Bronchial epithelial cell (primary cell): Measurements from ENCODE around the gene SLA2. TPM values are rescaled to one million over a fixed set of nuclear protein-coding genes. Genes with fewer than 3 reads are reported as not detected.
"Not testable (repeated sequence)": the region's sequence is repeated elsewhere in the genome, so short reads cannot be mapped to it uniquely, and the experiment has no call there.

ENCODE experiments used
- DNase-seq: peaks from one replicate; pipeline ENCODE4 v3.0.0-alpha.2; 2010; ENCODE audit warnings: low read depth
- FAIRE-seq: peaks from 2 replicates; lab custom pipeline; 2011; peaks lifted over from hg19 to GRCh38; lab: Jason Lieb, UNC
- H3K27me3 ChIP-seq: 2 replicates; pipeline ENCODE4 v1.5.1; 2011; ENCODE audit warnings: low read length; ENCODE audit not compliant: control insufficient read depth, insufficient read depth
- H3K36me3 ChIP-seq: 2 replicates; pipeline ENCODE4 v1.5.1; 2011; ENCODE audit warnings: low read length; ENCODE audit not compliant: control insufficient read depth, insufficient read depth
- H3K4me3 ChIP-seq: 2 replicates; pipeline ENCODE4 v1.5.1; 2011; ENCODE audit warnings: mild to moderate bottlenecking, low read depth, low read length, control low read depth
- CTCF ChIP-seq: IDR thresholded peaks from 2 replicates; pipeline ENCODE4 v1.5.1; 2011; ENCODE audit warnings: mild to moderate bottlenecking, moderate library complexity, low read length, control low read depth, inconsistent platforms; ENCODE audit not compliant: insufficient read depth, severe bottlenecking
- total RNA-seq: library from RNA; depleted of rRNA; stranded (reverse); fragments of >200 nt; gene quantifications from 2 replicates; pipeline ENCODE4 v1.2.1, GENCODE V29; 2014

SLA2 gene
- total RNA-seq, 1 donor from 2014 or later, result not detected

DNA sequence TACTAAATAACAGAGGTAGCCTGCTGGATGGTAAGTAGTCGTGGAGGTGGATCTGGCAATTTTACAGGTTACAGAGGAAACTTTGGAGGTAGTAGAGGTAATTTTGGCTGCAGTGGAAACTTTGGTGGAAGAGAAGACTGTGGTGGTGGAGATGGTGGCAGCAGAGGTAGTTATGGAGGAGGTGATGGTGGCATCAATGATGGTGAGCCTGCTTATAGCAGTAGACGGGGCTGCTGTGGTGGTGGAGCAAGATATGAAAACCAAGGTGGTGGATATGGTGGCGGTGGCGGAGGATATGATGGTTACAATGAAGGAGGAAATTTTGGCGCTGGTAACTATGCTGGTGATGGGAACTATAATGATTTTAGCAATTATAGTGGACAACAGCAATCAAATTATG, 25.1 kb downstream of the SLA2 start:
- FAIRE-seq (no peak), DNase-seq (no peak)
- H3K27me3 ChIP-seq, result no peaks in the 10 kb centered on the region
- no peak overlapping the region for H3K4me3 ChIP-seq
- no peak for TF ChIP-seq CTCF
- H3K36me3 ChIP-seq, result no peaks in the 10 kb centered on the region

DNA sequence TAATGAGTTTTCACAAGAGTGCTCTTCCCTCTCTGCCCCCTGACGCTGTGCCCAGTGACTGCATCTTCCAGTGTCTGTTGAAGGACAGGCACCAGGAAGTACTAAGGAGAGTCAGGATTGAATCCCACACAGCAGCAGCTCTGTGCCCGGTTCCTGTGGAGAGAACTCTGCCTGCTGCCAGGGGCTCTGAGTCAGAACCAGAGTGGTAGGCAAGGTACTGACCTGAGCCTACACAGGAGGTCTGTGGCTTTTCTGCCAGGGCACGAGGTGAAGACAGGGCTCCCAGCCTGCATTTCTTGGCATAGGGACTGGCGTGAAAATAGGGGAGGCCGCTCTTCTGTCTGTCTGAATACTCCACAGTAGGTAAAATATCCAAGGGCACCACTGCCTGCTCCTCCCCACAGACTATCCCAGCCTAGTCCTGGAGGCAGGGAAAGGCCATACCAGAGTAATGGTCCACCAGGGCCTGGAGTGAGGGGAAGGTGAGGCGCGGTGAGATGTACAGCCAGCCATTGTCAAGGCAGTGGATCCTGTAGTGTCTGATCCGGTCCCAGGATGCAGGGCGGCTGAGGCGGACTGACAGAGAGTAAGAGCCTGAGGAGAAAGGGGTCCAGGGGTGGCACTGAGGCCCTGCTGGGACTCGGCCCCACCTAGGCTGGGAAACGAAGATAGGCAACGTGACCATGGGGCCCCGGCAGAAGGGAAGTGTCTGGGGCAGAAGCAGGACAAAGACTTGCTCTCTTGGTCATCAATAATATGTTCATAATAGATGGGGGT, 31.0 kb downstream of the SLA2 start:
- H3K36me3 ChIP-seq, result peaks cover 6% of the 10 kb centered on the region
- DNase-seq, result no peak
- FAIRE-seq, result no peak
- H3K4me3 ChIP-seq, result no peak overlapping the region
- TF ChIP-seq CTCF, result no peak
- no peaks in the 10 kb centered on the region for H3K27me3 ChIP-seq

DNA sequence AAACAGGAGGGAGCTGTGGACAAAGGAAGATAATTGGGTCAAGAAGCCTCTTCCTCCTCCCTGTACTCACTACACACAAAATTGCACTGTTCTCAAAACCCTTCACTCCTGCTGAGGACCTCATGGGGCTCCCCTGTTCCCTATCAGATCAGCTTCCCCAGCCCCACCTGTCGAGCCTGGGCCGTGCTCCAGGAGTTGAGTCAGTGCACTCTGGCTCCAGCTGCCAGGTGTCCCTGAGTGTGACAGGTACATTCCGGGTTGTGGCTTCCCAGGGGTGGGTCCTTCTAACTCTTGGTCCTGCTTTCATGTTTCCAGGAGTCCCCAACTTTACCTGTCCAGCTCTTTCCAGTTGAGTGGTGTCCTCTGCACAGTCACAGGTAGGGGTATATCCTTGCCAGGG, 32.0 kb downstream of the SLA2 start:
- TF ChIP-seq CTCF, result no peak
- no peak overlapping the region for H3K4me3 ChIP-seq
- FAIRE-seq (no peak), DNase-seq (peak; percentile 5)
- peaks cover 12% of the 10 kb centered on the region for H3K36me3 ChIP-seq
- no peaks in the 10 kb centered on the region for H3K27me3 ChIP-seq

GRCh38 chr20:36611625-36612024, 34.4 kb downstream of the SLA2 start:
- FAIRE-seq, result no peak
- peaks cover 17% of the 10 kb centered on the region for H3K36me3 ChIP-seq

DNA sequence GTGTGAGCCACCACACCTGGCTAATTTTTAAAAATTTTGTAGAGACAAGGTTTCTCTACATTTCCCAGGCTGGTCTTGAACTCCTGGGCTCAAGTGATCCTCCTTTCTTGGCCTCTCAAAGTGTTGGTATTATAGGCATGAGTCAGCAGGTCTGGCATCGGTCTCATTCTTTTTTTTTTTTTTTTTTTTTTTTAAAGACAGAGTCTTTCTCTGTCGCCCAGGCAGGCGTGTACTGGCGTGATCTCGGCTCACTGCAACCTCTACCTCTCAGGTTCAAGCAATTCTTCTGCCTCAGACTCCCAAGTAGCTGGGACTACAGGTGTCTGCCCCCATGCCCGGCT, 37.6 kb downstream of the SLA2 start:
- not testable (repeated sequence) for H3K4me3 ChIP-seq, H3K27me3 ChIP-seq, FAIRE-seq
- H3K36me3 ChIP-seq, result peaks cover 17% of the 10 kb centered on the region
- DNase-seq, result peak; percentile 13

More at GRCh38 chr20:36611625-36612024, 34.4 kb downstream of the SLA2 start:
- H3K4me3 ChIP-seq, result no peak overlapping the region
- no peaks in the 10 kb centered on the region for H3K27me3 ChIP-seq
- DNase-seq, result no peak
- TF ChIP-seq CTCF, result no peak

GRCh38 chr20:36607586-36608387, 38.2 kb downstream of the SLA2 start:
- Histone ChIP-seq H3K27me3 (no peaks in the 10 kb centered on the region), H3K36me3 (peaks cover 17% of the 10 kb centered on the region), H3K4me3 (no peak overlapping the region)
- FAIRE-seq (no peak), DNase-seq (peak; percentile 35)
- TF ChIP-seq CTCF, result no peak
